Measurements from ENCODE around the gene TAS2R4. TPM values are rescaled to one million over a fixed set of nuclear protein-coding genes. Genes with fewer than 3 reads are reported as not detected.
A peak's percentile ranks its signal among the peaks of the same experiment; 100 is the strongest.
"Not testable (repeated sequence)": the region's sequence is repeated elsewhere in the genome, so short reads cannot be mapped to it uniquely, and the experiment has no call there.

TAS2R4 gene
- total RNA-seq, 1 experiment from 2014 or later = 1.3 TPM

DNA sequence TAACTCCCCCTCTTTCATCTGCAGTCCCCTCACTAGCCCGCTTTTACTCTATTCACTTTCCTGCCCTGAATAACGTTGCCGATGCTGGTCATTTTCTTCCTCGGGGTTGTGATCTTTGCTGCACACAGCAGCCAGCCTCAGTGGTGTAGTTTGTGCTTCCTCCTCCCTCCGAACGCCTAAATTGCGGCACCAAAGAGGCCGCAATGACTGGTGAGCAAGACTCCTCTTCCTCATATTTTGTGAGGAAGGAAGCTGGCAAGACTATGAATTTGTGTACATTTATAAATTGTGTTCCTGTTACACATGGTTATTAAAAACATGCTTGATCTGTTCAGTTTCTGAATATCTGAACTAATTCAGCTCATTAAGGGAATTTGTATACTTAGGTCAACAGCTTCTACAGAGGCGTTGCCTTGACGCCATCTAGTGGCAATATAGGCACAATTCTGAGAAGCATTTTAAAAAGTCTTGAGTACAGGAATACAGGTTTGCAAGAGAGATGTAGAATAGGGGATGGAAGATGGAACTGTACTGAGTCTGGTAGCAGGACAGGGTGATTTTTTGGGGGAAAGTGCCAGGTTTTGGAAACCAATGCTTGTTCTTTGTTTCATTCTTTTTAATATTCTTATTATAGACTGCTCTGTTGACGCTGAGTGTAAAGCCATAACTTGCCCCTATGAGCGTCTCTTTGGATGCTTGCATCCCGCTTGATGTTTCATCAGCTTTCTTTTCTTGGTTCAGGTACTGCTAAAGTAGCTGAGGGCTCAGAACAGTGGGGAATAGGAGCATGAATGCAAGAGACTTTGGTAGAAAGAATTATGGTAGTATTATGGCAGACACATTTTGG, 9.5 kb downstream of the TAS2R4 start:
- peak; percentile 84 for DNase-seq
- Histone ChIP-seq H2AFZ (ENCODE audit: low read length) (no peak overlapping the region), H3K36me3 (ENCODE audit: insufficient read depth, low read length) (no peaks in the 10 kb centered on the region), H3K27ac (ENCODE audit: low read length) (no peak overlapping the region), H3K9me2 (replicated peaks; ENCODE audit: insufficient read depth, low read length) (no peaks in the 10 kb centered on the region), H3K9ac (ENCODE audit: low read length) (no peak overlapping the region), H3K4me1 (ENCODE audit: low read length) (no peaks in the 10 kb centered on the region), H3K79me2 (ENCODE audit: low read length) (no peaks in the 10 kb centered on the region), H3K9me3 (ENCODE audit: low read length) (no peaks in the 10 kb centered on the region), H4K20me1 (ENCODE audit: insufficient read depth, low read depth, low read length) (no peaks in the 10 kb centered on the region), H3K4me2 (ENCODE audit: low read depth, low read length, poor library complexity, severe bottlenecking) (no peak overlapping the region), H3K4me3 (ENCODE audit: low read length) (no peak overlapping the region), H3K27me3 (ENCODE audit: low read length) (no peaks in the 10 kb centered on the region)

DNA sequence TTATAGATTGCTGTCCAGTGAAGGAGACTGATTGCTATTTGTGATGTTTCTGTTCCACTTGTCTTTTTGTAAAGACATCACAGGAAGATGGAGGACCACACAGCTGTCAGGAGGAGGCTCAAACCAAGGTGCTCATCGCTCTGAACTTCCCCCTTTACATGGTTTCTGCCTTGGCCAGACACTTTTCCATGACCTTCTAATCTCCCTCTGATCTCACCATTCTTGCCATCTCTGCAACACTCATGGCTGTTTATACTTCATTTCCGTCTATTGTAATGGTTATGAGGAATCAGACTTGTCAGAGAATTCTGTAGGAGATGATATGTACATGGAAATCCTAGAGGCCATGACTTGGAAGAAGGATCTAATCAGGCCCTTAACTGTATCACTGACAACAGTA, 11.8 kb downstream of the TAS2R4 start:
- H4K20me1 ChIP-seq (ENCODE audit: insufficient read depth, low read depth, low read length) = no peaks in the 10 kb centered on the region
- no peaks in the 10 kb centered on the region for H3K9me2 ChIP-seq (replicated peaks; ENCODE audit: insufficient read depth, low read length)
- no peak overlapping the region for H3K27ac ChIP-seq (ENCODE audit: low read length)
- no peak for DNase-seq
- H3K27me3 ChIP-seq (ENCODE audit: low read length) = no peaks in the 10 kb centered on the region
- H2AFZ ChIP-seq (ENCODE audit: low read length) = no peak overlapping the region
- H3K79me2 ChIP-seq (ENCODE audit: low read length) = no peaks in the 10 kb centered on the region
- no peak overlapping the region for H3K9ac ChIP-seq (ENCODE audit: low read length)
- no peaks in the 10 kb centered on the region for H3K36me3 ChIP-seq (ENCODE audit: insufficient read depth, low read length)
- no peaks in the 10 kb centered on the region for H3K4me1 ChIP-seq (ENCODE audit: low read length)
- no peak overlapping the region for H3K4me3 ChIP-seq (ENCODE audit: low read length)
- no peak overlapping the region for H3K4me2 ChIP-seq (ENCODE audit: low read depth, low read length, poor library complexity, severe bottlenecking)
- H3K9me3 ChIP-seq (ENCODE audit: low read length) = no peaks in the 10 kb centered on the region

DNA sequence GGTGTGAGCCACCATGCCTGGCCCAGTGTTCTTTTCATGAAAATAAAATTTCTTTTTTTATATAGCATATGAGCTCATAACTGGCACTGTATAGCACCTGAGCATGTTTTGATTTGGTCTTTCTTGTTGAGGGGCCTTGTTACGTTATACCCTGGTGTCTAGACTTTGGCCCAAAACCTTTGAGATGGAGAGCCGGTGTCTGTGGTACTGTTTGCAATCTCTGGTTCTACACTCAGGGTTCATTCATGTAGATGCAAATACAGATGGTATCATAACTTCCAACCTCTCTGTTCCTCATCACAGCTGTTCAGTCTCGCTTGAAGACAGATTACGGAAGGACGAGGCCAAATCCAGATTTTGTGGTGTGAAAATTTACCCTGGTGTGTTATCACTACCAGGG, 13.4 kb downstream of the TAS2R4 start, which contains the start of gene TAS2R5:
Gene TAS2R5 (plus strand): TSS at position 301 of the 400 bp plus-strand sequence. CDS start 145 bp downstream, outside the sequence.
- Histone ChIP-seq H3K27ac (ENCODE audit: low read length) (no peak within 1 kb of the TSS), H4K20me1 (ENCODE audit: insufficient read depth, low read depth, low read length) (no peaks in the 10 kb centered on the region), H3K27me3 (ENCODE audit: low read length) (no peaks in the 10 kb centered on the region), H3K4me3 (ENCODE audit: low read length) (no peak within 1 kb of the TSS), H3K9ac (ENCODE audit: low read length) (no peak within 1 kb of the TSS), H3K4me2 (ENCODE audit: low read depth, low read length, poor library complexity, severe bottlenecking) (no peak within 1 kb of the TSS), H3K9me3 (ENCODE audit: low read length) (no peaks in the 10 kb centered on the region), H3K4me1 (ENCODE audit: low read length) (no peaks in the 10 kb centered on the region), H2AFZ (ENCODE audit: low read length) (no peak within 1 kb of the TSS), H3K9me2 (replicated peaks; ENCODE audit: insufficient read depth, low read length) (no peaks in the 10 kb centered on the region), H3K36me3 (ENCODE audit: insufficient read depth, low read length) (no peaks in the 10 kb centered on the region), H3K79me2 (ENCODE audit: low read length) (no peaks in the 10 kb centered on the region)
- DNase-seq = no peak

- H3K4me3 ChIP-seq (ENCODE audit: low read length) = no peak overlapping the region
- DNase-seq = no peak
- H4K20me1 ChIP-seq (ENCODE audit: insufficient read depth, low read depth, low read length) = no peaks in the 10 kb centered on the region
- no peaks in the 10 kb centered on the region for H3K9me2 ChIP-seq (replicated peaks; ENCODE audit: insufficient read depth, low read length)
- H3K9ac ChIP-seq (ENCODE audit: low read length) = no peak overlapping the region
- H3K27me3 ChIP-seq (ENCODE audit: low read length) = no peaks in the 10 kb centered on the region
- H3K9me3 ChIP-seq (ENCODE audit: low read length) = no peaks in the 10 kb centered on the region
- H3K36me3 ChIP-seq (ENCODE audit: insufficient read depth, low read length) = no peaks in the 10 kb centered on the region
- no peak overlapping the region for H2AFZ ChIP-seq (ENCODE audit: low read length)
- no peaks in the 10 kb centered on the region for H3K79me2 ChIP-seq (ENCODE audit: low read length)
- no peak overlapping the region for H3K27ac ChIP-seq (ENCODE audit: low read length)
- no peak overlapping the region for H3K4me2 ChIP-seq (ENCODE audit: low read depth, low read length, poor library complexity, severe bottlenecking)
- H3K4me1 ChIP-seq (ENCODE audit: low read length) = no peaks in the 10 kb centered on the region
Observed at GRCh38 chr7:141792526-141792925, 16.1 kb downstream of the TAS2R4 start.

DNA sequence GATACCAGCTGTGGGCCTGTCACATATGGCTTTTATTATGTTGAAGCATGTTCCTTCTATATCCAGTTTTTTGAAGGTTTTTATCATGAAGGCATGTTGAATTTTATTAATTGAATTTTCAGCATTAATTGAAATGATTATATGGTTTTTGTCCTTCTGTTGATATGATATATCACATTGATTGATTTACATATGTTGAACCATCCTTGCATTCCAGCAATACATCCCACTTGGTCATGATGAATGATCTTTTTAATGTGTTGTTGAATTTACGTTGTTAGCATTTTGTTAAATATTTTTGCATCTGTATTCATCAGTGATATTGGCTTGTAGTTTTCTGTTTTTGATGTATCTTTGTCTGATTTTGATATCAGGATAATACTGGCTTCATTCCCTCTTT, 43.6 kb downstream of the TAS2R4 start:
- Histone ChIP-seq H3K27me3 (ENCODE audit: low read length) (no peaks in the 10 kb centered on the region), H3K9ac (ENCODE audit: low read length) (no peak overlapping the region), H2AFZ (ENCODE audit: low read length) (no peak overlapping the region), H3K4me1 (ENCODE audit: low read length) (no peaks in the 10 kb centered on the region), H3K27ac (ENCODE audit: low read length) (no peak overlapping the region), H3K9me2 (replicated peaks; ENCODE audit: insufficient read depth, low read length) (peaks cover 4% of the 10 kb centered on the region; the same call in 1 of the 2 replicates), H3K79me2 (ENCODE audit: low read length) (no peaks in the 10 kb centered on the region), H3K36me3 (ENCODE audit: insufficient read depth, low read length) (no peaks in the 10 kb centered on the region), H3K4me3 (ENCODE audit: low read length) (no peak overlapping the region), H3K9me3 (ENCODE audit: low read length) (no peaks in the 10 kb centered on the region; the same call in none of the 2 replicates), H4K20me1 (ENCODE audit: insufficient read depth, low read depth, low read length) (no peaks in the 10 kb centered on the region), H3K4me2 (ENCODE audit: low read depth, low read length, poor library complexity, severe bottlenecking) (no peak overlapping the region)
- no peak for DNase-seq

DNA sequence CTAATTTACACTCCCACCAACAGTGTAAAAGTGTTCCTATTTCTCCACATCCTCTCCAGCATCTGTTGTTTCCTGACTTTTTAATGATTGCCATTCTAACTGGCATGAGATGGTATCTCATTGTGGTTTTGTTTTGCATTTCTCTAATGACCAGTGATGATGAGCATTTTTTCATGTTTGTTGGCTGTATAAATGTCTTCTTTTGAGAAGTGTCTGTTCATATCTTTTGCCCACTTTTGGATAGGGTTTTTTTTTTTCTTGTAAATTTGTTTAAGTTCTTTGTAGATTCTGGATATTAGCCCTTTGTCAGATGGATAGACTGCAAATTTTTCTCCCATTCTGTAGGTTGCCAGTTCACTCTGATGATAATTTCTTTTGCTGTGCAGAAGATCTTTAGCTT, 46.0 kb downstream of the TAS2R4 start:
- not testable (repeated sequence) for DNase-seq; H4K20me1 ChIP-seq (ENCODE audit: insufficient read depth, low read depth, low read length); H3K9me2 ChIP-seq (replicated peaks; ENCODE audit: insufficient read depth, low read length); H3K4me2 ChIP-seq (ENCODE audit: low read depth, low read length, poor library complexity, severe bottlenecking); H2AFZ ChIP-seq (ENCODE audit: low read length); H3K27me3 ChIP-seq (ENCODE audit: low read length); H3K4me1 ChIP-seq (ENCODE audit: low read length); H3K4me3 ChIP-seq (ENCODE audit: low read length); H3K36me3 ChIP-seq (ENCODE audit: insufficient read depth, low read length); H3K79me2 ChIP-seq (ENCODE audit: low read length); H3K27ac ChIP-seq (ENCODE audit: low read length); H3K9me3 ChIP-seq (ENCODE audit: low read length); H3K9ac ChIP-seq (ENCODE audit: low read length)

Small RNA genes lying within 50 kb of the gene (small RNA-seq; reads per million reads assigned to genes)
- gene RNU1-82P = not detected

Other genes starting within 250 kb of the TAS2R4 start
- 48.9 and 53.0 TPM in 2 replicates for gene AGK, start 225.3 kb upstream of the TAS2R4 start, total RNA-seq (2014; rRNA removed; shearing (Covaris generic); ENCODE audit: low replicate concordance)
- 16.2 and 17.9 TPM in 2 replicates for gene DENND11, start 74.5 kb upstream of the TAS2R4 start, total RNA-seq (2014; rRNA removed; shearing (Covaris generic); ENCODE audit: low replicate concordance)
- gene WEE2, start 68.3 kb upstream of the TAS2R4 start, total RNA-seq (2014; rRNA removed; shearing (Covaris generic); ENCODE audit: low replicate concordance) = 0.04 TPM in 1 of 2 replicates, not detected in the other
- gene SSBP1, start 38.3 kb upstream of the TAS2R4 start, total RNA-seq (2014; rRNA removed; shearing (Covaris generic); ENCODE audit: low replicate concordance) = 176 and 231 TPM in 2 replicates
- 0.94 and 1.0 TPM in 2 replicates for gene TAS2R3, start 12.6 kb upstream of the TAS2R4 start, total RNA-seq (2014; rRNA removed; shearing (Covaris generic); ENCODE audit: low replicate concordance)
- 0.90 and 2.5 TPM in 2 replicates for gene TAS2R5, start 13.5 kb downstream of the TAS2R4 start, total RNA-seq (2014; rRNA removed; shearing (Covaris generic); ENCODE audit: low replicate concordance)
- not detected in 2 replicates for gene PRSS37, start 64.8 kb downstream of the TAS2R4 start, total RNA-seq (2014; rRNA removed; shearing (Covaris generic); ENCODE audit: low replicate concordance)
- gene OR9A4, start 139.7 kb downstream of the TAS2R4 start, total RNA-seq (2014; rRNA removed; shearing (Covaris generic); ENCODE audit: low replicate concordance) = not detected in 2 replicates
- not detected in 2 replicates for gene CLEC5A, start 170.3 kb downstream of the TAS2R4 start, total RNA-seq (2014; rRNA removed; shearing (Covaris generic); ENCODE audit: low replicate concordance)
- not detected in 2 replicates for gene TAS2R38, start 197.1 kb downstream of the TAS2R4 start, total RNA-seq (2014; rRNA removed; shearing (Covaris generic); ENCODE audit: low replicate concordance)
- gene MGAM, start 219.2 kb downstream of the TAS2R4 start, total RNA-seq (2014; rRNA removed; shearing (Covaris generic); ENCODE audit: low replicate concordance) = not detected in 2 replicates

Measured in Karpas-422 (cell line).